Stimulated activated CD4-positive, alpha-beta T cell treated with anti-CD3 and anti-CD28 coated beads, Interleukin-2, amount 100 ng/mL, for 4 hours (primary cell): ENCODE data around the gene DPCD.

Source experiments
- DNase-seq: peaks from one replicate; pipeline ENCODE4 v3.0.0-alpha.2; 2020; ENCODE audit warnings: low read depth

The DPCD gene

DNA sequence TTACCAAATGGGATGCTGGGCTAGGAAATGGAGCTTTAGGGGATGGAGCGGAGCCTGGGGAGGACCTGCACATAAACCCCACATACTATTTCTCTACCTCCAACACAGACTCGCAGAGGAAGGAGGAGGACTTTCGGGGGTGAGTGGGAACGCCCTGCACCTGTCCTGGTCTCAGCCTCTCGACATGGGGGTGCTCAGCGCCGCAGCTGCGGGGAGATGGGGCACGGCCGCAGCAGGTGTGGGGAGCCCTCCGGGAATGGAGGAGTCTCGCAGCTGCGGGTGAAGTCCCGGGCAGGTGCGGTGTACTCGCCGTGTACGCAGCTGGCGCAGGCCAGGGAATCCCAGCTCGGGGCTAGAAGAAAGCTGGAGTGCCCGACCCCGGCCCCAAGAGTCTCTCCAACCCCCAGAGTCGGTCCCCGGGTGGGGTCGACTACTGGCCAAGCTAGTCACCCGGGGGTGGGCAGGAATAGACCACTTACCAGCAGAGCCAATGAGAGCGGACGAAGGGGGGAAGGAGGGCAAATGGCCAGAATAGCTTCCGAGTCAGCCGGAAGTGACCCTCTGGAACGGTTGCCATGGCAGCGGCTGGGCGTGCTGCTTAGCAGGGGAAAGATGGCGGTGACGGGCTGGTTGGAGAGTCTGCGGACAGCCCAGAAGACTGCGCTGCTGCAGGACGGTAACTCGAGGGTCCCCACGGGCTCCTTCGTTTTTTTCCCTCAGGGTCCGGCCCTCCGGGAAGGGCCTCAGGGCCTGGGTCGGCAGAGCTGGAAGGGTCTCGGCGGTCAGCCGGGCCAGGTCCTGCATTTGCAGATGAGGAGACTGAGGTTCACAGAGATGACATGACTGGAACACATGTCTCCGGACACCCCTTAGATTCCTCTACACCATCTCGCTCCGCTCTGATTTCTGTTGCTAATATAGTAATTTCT, at the start of gene DPCD, which contains the start of gene POLL:
Gene DPCD (plus strand): TSS at position 597 of the 929 bp plus-strand sequence. CDS start 16 bp downstream, at position 613.
Gene POLL (minus strand): TSS at position 533 of the 929 bp plus-strand sequence. CDS start 897 bp downstream, outside the sequence.
- peak; percentile 81 for DNase-seq

DNA sequence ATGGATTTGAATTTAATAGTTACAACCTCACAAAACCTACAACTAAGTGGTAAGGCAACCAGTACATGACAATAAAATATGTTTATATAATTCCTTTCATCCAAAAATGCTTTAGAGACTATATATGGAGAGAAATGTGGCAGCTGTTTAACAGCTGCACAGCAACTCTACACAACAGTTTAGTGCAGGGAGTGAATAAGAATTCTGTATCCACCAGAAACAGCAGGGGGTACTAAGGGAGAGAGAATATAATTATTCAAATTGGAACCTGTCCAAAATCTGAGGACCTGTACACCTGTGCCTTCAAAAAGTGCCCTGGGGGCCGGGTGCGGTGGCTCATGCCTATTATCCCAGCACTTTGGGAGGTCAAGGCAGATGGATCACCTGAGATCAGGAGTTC, 49.7 kb upstream of the DPCD start:
- DNase-seq = no peak

DNA sequence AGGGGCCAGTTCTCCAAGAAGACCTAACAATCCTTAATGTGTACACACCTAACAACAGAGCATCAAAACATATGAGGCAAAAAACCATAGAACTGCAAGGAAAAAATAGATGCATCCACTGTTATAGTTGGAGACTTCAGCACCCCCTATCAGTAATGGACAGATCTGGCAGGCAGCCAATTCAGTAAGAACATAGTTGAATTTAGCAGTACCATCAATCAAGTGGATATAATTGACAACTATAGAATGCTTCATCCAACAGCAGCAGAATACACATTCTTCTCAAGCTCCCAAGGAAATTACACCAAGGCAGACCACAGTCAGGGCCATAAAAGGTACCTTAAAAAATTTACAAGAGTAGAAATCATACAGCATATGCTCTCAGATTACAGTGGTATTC, 42.2 kb upstream of the DPCD start:
- DNase-seq = no peak

DNA sequence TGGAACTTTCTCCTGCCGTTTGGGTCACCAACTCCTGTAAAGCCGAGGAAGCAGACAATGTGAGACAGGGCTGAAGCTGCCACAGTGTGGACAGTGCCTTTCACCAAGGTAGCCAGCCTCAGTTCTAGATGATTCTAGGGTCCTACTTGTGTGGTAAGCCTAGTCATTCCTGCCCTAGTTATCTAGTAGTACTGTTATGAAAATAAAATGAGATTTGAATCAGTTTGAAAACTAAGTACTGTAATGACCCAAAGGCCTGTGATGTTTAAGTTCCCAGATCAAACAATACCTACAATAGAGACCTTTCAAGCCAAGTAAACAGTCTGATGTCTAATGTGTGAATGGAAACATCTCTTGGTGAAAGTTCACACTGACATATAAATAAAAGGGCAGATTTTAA, 37.2 kb upstream of the DPCD start:
- DNase-seq = no peak

DNA sequence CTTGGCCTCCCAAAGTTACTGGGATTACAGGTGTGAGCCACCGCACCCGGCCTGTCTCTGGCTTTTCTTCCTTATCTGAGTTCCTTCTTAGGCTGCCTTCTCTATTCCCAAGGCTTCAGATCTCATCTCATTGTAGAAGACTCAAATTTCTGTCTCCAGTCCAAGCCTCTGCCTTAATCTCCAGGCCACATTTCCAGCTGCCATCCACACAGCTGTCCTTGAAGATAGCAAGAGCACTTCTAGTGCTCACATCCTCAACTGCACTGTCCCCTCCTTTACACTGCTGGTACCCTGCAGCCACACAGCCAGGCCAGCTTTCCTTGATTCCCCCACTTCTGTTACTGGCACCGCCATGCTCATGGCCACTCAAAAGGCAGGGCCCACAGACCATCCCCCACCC, 35.7 kb upstream of the DPCD start:
- DNase-seq = no peak

DNA sequence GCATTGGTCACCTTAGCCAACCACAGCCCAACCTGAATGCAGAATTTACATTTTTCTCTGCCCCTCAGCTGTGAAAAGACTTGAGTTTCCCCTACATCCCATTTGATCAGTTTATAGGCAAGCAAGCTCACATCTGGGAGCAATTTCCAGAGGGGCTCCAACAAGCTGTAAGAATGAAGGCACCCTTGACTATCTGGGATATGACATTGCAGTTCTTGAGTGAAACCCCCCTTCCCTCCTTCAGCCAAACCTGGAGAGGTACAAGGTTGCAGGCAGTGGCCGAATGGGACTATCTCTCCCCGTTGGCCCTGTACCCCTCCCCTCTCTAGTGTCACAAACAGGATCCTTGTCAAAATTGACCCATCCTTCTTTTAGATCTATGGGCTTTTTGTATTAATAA, 30.6 kb upstream of the DPCD start:
- DNase-seq = no peak

DNA sequence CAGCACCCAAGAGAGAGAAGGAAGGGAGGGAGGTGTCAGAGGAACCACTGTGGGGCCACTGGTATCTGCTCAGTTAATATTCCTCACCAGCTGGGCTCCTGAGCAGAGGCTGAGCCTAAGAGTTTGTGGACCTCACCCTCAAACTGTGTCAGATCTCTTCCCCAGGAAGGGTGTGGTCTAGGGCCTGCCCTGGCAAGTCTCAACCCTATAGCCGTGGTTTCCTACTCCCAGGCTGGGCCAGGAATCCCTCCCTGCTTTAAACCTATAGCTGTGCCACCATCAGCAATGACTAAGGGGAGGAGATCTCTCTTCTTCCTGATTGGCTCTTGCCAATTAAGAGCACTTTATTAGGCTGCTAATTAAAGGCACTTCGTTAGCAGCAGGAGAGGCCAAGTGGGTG, 29.9 kb upstream of the DPCD start:
- no peak for DNase-seq

DNA sequence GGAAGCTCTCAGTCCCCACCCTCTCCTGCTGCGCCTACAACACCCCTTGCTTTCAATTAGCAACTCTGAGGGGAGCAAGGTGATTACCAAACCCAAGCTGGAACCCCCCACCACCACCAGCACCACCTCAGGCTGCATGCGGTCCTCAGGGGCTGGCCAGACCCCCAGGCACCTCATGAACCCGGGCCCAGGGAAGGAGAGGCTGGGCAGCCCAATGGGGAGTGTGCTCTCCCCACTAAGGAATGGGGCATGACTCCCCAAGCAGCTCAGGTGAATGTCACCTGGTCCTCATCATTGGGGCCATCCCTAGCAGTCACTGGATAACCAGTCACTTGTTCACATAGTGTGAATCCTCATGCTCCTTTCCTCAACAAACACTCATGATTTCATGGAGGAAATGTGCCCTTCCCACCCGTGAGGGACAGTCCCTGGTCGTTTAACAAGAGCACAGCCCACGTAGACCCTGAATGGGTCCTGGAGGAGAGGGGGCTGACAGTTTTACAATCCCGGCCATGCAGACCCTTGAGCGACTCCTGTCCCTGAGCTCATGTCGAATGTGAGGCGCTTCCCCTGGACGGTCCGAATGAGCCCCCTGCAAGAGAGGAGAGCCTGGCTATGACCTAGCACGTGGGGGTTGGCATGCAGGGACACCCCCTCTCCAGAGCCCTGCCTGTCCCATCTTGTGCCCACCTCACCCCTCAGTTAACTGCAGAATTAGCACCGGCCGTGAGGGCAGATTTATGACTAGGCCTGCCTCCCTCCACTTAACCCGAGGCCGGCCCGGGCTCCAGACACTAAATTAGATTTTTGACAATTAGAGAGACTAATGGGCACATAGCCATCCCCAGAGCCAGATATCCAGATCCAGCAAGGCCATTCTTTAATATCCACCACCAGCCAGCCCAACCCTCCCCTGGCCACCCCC, 29.2 kb upstream of the DPCD start:
- no peak for DNase-seq

DNA sequence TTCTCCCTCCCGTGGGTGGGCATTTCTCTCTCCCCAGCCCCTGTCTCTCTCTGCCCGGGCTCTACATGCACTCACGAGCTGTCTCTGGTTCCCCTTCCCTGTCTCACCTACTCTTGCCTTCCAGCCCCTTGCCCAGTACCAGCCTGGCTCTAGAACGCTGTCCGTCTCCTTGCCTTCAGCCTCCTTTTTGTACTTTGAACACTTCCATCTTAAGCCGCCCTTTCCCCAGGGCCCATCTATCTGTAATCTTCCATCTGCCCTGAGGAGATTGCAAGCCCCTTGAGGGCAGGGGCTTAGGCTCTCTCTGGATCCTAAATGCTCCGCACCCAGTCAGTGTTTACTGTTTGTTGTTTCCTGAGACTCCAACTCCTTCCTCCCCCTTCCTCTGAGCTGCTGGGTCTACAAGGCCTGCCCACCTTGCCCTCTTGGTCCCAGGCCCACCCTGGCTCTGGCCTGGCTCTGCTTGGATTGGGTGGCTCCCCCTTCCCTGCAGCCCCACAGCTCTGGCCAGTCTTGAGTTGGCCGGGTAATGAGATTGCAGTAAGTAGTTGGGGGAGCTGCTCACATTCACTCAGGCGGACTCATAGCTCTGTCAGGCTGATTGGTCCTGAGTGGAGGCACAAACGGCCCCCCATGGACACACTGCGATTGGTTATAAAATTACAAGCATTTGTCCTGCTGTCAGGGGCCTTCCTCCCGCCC, 28.4 kb upstream of the DPCD start:
- DNase-seq = no peak

DNA sequence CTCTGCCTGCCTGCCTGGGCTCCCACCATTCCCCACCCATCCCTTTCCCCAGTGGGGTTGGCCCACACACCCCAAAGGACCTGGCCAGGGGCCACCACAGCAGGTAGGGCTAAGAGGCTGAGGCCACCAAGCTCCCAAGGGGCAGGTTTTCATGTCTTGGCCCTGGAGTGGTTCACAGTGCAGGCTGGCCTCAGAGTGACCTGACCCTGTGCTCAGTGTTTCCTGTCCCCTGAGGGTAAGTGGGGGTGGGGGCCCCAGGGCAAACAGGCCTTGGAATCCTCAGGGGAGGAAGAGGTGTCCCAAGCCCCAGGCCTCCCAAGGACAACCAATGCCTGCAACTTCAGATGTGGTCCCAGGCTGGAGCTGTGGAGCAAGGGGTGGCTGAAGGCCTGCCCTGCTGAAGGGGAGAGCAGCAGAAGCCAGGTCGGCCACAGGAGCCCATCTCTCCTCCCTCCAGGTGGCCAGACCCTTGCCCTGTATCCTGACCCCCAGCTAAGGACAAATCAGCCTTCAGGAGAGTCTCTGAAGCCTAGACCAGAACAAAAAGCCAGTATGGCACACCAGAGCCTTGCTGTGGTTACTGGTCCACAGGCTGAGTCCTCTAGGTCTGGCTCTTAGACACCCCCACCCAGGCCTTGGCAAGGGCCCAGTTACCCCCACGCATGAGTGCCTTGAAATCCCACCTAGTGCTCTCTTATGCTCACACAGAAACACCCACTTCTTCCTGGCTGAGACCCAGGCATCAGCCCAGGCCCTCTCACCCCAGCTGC, 27.6 kb upstream of the DPCD start:
- no peak for DNase-seq

DNA sequence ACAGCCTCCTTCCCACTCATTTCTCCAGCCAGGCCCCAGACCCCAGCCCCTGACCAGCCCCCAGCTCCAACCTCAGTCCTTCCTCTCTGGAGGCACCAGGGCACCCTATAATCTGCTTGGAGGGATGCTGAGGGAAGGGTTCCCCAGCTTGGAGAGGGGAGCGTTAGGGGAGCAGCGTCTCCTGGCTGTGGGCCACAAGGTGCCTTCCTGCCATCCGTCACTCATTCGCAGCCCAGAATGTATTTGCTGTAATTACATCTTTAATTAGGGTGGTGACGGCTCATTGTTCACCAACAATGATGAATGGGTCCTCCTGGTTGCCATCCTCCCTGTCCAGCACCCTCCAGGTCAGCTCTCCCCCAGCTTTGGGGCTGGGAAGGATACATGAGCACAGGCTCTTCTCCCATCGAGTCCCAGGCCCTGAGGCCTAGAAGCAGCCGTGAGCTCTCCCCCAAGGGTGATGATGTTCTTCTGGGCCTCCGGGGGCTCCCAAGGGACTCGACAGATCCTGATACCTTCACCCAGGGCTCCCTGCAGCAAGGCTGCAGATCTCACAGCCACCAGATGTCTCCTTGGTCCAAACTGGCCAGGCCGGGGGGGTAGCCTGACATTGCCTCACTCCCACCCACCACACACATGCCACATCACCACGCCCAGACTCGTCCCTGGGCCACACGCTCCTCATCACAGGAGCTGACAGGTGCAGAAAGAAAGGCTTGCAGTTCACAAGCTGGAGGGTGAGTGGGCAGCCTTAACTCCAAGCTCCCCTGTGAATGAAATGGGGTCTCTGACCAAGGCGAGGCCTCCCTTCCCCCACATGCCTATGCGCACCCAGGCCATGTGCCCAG, 26.8 kb upstream of the DPCD start:
- DNase-seq = no peak

DNA sequence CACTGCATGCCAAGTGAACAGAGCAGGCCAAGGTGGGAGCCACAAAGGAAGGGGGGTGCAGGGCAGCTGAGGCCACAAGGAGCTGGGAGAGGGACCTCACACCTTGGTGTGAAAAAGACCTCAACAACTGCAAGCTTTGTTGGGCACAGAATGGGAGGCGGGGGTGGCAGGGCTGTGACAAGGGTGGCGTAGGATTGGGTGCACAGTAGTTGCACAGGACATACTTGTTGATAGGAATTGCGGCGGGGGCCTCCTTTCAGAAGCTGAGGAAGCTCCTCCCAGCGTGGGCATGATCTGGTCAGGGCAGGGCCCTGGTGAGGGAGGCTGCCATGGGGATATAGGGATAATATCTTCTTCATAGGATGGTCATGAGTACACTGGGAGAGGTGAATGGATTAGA, 25.9 kb upstream of the DPCD start:
- no peak for DNase-seq

DNA sequence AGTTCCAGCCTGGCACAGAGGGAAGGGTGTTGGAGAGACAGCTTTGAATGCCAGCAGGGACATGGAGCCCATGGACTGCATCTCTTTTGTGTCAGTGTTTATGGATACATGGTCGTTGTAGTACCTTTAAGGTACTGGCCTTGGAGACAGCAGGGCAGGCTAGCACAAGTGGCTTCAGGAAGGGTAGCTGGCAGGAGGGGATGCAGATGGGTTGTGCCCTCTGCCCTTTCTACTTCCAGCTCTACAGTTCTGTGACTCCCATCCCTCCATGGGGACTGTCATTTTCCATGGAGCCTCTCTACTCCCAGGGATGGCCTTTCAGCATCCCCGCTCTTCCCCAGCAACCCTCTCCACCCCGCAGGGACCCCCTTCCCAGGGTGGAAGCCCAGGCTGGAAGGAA, 25.1 kb upstream of the DPCD start:
- no peak for DNase-seq

DNA sequence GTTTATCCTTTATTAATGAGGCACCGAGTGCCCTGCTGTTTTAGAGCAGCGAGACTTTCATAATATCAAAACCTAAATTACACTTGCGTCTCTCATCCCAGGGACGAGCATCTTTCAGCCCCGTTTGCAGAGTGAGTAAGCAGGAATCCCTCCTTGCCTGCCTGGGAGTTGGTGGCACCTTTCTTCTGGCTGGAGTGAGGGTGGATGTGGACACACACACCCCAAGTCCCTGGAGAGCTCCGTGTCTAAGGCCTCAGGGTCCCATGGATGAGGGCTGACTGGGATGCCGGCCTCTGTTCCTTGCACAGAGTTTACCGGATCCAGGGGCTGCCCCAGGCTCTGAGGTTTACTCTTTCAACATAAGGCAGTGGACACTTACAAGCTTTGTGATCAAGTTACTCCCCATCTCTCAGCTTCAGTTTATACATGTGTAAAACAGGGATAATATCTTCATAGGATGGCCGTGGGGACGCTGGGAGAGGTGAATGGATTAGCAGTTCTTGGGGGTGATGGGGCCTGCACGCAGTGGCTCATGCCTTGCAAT, 24.6 kb upstream of the DPCD start:
- no peak for DNase-seq

DNA sequence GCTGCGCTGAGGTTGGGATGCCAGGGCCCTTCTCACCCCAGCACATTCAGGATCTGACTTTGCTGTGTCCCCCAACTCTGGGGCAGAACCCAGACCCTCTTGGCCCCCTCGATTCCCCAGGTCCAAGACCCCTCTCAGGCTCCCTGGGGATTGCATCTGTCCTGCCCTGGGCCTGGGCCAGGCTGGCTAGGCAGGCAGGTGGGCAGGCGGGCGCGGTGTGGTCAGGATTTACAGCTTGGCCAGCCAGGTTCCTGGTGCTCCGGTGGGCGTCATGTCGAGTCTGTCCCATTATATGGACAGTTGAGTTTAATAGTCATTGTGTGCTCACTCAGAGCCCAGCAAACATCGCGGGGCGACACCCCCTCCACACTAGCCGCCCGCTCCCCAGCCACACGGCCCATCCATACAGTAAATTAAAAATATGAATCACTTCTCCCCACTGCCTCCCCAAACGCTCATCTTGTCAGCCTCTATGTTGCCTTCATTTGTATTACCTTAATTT, 23.6 kb upstream of the DPCD start:
- no peak for DNase-seq

DNA sequence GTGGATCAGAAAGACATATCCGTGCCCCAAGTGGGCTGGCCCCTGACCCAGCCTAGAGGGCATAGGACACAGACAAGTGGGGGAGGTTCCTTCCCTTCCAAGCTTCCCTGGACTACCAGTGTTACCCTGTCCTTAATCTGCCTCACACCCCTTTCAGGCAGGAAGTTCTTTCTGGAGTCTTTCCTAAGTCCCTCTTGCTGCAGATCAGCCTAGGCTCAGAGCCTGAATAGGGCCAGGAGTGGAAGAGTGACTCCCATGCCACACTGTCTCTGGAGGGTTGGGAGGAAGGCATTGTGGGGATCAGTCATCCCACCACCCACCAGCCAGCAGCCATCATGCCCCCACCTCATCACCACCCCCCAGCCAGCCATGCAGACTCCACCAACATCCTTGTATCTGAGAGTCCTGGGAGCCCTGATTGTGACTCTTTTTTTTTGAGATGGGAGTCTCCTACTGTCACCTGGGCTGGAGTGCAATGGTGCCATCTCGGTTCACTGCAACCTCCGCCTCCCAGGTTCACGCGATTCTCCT, 22.7 kb upstream of the DPCD start:
- DNase-seq = no peak

DNA sequence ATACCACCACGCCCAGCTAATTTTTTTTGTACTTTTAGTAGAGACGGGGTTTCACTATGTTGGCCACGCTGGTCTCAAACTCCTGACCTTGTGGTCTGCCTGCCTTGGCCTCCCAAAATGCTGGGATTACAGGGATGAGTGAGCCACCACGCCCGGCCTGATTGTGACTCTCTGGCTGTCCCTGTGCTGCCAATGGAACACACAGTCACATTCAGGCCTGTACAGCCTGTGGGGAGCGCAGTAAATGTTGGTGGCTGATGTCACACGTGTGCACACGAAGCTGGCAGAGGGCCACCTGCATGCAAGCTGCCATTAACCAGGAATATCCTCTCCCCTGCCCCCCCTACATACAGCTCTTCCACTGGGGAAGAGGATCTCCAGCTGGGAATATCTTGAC, 22.2 kb upstream of the DPCD start:
- DNase-seq = no peak

DNA sequence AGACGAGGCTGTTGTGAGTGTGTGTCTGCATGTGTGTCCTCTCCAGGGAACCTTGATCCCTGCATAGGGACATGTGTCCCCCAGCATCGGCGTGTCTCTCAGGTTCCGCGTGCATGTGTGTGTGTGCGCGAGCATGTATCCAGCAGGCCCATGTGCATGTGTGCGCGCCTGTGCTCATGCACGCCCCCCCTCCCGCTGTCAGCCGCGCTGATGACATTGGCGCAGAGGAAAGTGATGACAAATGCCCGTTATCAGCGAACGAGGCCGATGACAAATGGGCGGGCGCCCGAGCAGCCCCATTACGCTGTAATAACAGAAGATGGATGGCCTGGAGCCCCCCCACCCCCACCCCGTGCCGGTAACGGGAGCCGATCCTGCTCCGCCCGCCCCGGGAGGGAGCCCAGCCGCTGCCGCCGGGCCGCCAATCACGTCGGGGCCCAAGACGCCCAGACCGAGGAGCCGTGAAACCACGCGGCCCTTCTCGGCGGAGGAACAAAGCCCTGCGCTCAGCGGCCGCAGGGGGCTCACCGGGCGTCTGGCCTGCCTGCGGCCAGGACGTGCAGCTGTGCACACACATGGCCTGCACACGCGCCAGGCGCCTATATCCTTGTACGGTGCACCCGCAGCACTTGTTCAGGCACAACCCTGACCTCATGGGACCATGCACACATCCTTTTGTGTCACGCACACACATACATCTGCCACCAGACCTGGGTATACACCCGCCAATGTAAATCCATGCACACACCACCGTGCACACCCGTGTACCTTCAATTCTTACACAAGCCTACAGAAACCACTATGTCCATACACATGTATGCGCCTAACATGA, 21.6 kb upstream of the DPCD start:
- DNase-seq = no peak
